Adrenal gland (tissue), 12 donors: ENCODE results near the gene MRC2. TPM values are rescaled to one million over a fixed set of nuclear protein-coding genes. Genes with fewer than 3 reads are reported as not detected.
"Not testable (repeated sequence)": the region's sequence is repeated elsewhere in the genome, so short reads cannot be mapped to it uniquely, and the experiment has no call there.

Experiments
- DNase-seq, 7 donors: peaks; one replicate each; pipeline ENCODE4 v3.0.0-alpha.2; 2019 to 2020
- H3K27ac ChIP-seq, 5 donors: fragments of 200-600 bp; sonication (generic) in 4 of 5; 1 replicate in 3 of 5; 2 replicates in 2 of 5; pipeline versions ENCODE4 v1.5.1 to v1.8.0; 2016 to 2020; ENCODE audit warnings: mild to moderate bottlenecking in 1 of 5
- H3K27me3 ChIP-seq: fragments of 200-600 bp; 2 replicates; pipeline ENCODE4 v1.8.0; 2021
- H3K36me3 ChIP-seq, 2 donors: fragments of 200-600 bp; replicated peaks in 1 of 2; 1 replicate in 1 of 2; 2 replicates in 1 of 2; pipeline versions ENCODE4 v1.5.1 to v1.8.0; 2018 to 2022
- H3K4me1 ChIP-seq, 2 donors: fragments of 200-600 bp; replicated peaks in 1 of 2; 1 replicate in 1 of 2; 2 replicates in 1 of 2; pipeline versions ENCODE4 v1.5.1 to v1.8.0; 2018 to 2021
- H3K4me3 ChIP-seq, 4 donors: fragments of 200-600 bp; sonication (generic) in 3 of 4; one replicate each; pipeline ENCODE4 v1.5.1; 2016 to 2018
- H3K9me3 ChIP-seq, 3 donors: fragments of 200-600 bp; sonication (generic) in 1 of 3; replicated peaks in 1 of 3; 1 replicate in 2 of 3; 2 replicates in 1 of 3; pipeline versions ENCODE4 v1.5.1 to v1.8.0; 2016 to 2021
- CTCF ChIP-seq, 6 experiments: fragments of 450-650 bp in 4 of 6; fragments of 200-600 bp in 2 of 6; sonication (generic) in 1 of 6; IDR thresholded peaks; 1 replicate in 5 of 6; 2 replicates in 1 of 6; pipeline versions ENCODE4 v1.5.1 to v1.8.0; 2016 to 2021; ENCODE audit warnings: antibody characterized with exemption in 6 of 6, mild to moderate bottlenecking in 2 of 6, moderate library complexity in 1 of 6
- POLR2A ChIP-seq, 2 donors: fragments of 450-650 bp; IDR thresholded peaks; one replicate each; pipeline ENCODE4 v1.6.1; 2017; ENCODE audit warnings: antibody characterized with exemption in 2 of 2, mild to moderate bottlenecking in 2 of 2, moderate library complexity in 1 of 2
- WGBS, 4 donors: extraction: QIAGEN DNeasy Blood & Tissue Kit in 2 of 4; methylation state at CpG; one replicate each; pipeline versions ENCODE4 v1.1.5 to v1.1.7; 2013 to 2017; 5-methylcytosine and 5-hydroxymethylcytosine counted together
- intact Hi-C, 2 donors: fragments of 100-400 bp; cut with DNase I; formaldehyde crosslinking; loops; one replicate each; pipeline versions ENCODE4 v1.14.1 to v1.15.0; 2022 to 2023
- polyA plus RNA-seq, 3 donors: library from polyadenylated mRNA; stranded (reverse); fragments of 200-250 nt in 2 of 3; fragments of 350-450 nt in 1 of 3; fragmentation: Illumina TruSeq in 1 of 3; extraction: RNeasy Lipid Tissue Mini Kit (QIAGEN cat#74804) in 1 of 3; gene quantifications; one replicate each; pipeline ENCODE4 v1.2.3, GENCODE V29; 2013 to 2014
- total RNA-seq, 9 donors: library from RNA; depleted of rRNA in 4 of 9; stranded (reverse); fragments of >200 nt in 4 of 9; fragments of 120-200 nt in 1 of 9; fragmentation: NEBNext Ultra II Directional in 1 of 9; extraction: Animal tissue kit (Norgen Biotek cat#: 25700) in 1 of 9; gene quantifications; one replicate each; pipeline versions ENCODE4 v1.1.0 to v1.2.4, GENCODE V29; 2013 to 2023
- donor health status: healthy with polysubstance abuse.
- donor health status: Bipolar disorder and iron deficiency.
- donor health status: DM: yes; HTN: yes; CAD: no.
- donor health status: DM: no; HTN: no; CAD: no.
- donor health status: DM: no; HTN: no; CAD: no.
- donor health status: DM: yes; HTN: yes; CAD: no.

MRC2 gene
- total and polyA plus RNA-seq, 12 donors: 5.2 to 68.3 (median 29.6) TPM

DNA sequence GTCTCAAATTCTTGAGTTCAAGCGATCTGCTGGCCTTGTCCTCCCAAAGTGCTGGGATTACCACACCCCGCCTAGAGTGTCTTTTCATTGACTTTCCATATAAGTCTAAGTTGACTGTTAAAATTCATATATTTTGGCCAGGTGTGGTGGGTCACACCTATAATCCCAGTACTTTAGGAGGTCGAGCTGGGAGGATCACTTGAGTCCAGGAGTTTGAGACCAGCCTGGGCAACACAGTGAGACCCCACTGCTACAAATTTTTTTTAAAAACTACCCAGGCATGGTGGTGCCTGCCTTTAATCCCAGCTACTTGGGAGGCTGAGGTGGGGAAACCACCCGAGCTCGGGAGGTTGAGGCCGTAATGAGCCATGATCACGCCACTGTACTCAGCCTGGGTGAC is 21.9 kb upstream of the MRC2 start:
- intact Hi-C loops: no loop called here

GRCh38 chr17:62611292-62611691 is 16.2 kb upstream of the MRC2 start:
- no peak for TF ChIP-seq POLR2A (IDR thresholded peaks at IDR 0.05)
- TF ChIP-seq CTCF (IDR thresholded peaks at IDR 0.05): no peak
- Histone ChIP-seq H3K36me3 (peaks cover 0 to 60% of the 10 kb centered on the region in 2 donors), H3K4me3 (no peak overlapping the region), H3K27ac (peak overlapping the region in 1 of 5 donors; percentile 30), H3K27me3 (no peaks in the 10 kb centered on the region), H3K9me3 (no peaks in the 10 kb centered on the region), H3K4me1 (no peaks in the 10 kb centered on the region)
- intact Hi-C loops: no loop called here
- WGBS, 4 donors: 75 to 88% (median 83%) methylated on average over 5 of the region's 5 CpGs
- DNase-seq: no peak

More for the DNA sequence above, 21.9 kb upstream of the MRC2 start:
- DNase-seq: no peak
- TF ChIP-seq CTCF (IDR thresholded peaks at IDR 0.05): no peak
- TF ChIP-seq POLR2A (IDR thresholded peaks at IDR 0.05): no peak
- Histone ChIP-seq H3K27me3 (no peaks in the 10 kb centered on the region), H3K4me3 (no peak overlapping the region), H3K4me1 (no peaks in the 10 kb centered on the region), H3K27ac (no peak overlapping the region), H3K36me3 (peaks cover 0 to 69% of the 10 kb centered on the region in 2 donors), H3K9me3 (no peaks in the 10 kb centered on the region)
- WGBS, 4 donors: 95 to 99% (median 97%) methylated on average over 7 of the region's 7 CpGs

DNA sequence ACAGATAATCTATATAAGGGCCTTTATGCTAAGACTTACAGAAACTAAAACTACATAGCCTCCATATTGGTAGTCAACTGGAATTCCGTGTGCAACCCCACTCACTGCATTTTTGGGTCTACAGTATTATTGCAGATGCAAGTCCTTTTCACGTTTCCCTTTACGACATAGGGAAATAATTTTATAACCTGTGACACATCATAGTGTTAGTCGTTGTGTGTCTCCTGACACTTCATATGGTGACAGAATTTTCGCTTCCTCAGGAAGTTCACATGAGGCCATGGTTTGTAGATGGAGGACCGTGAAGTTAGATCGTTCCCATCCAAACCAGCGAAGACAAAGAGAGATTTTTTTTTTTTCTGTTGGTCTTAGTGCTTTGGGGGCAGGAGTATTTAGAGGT is 15.7 kb upstream of the MRC2 start:
- Histone ChIP-seq H3K4me3 (no peak overlapping the region), H3K27me3 (no peaks in the 10 kb centered on the region), H3K27ac (peak overlapping the region in 1 of 5 donors; percentile 30), H3K4me1 (no peaks in the 10 kb centered on the region), H3K9me3 (no peaks in the 10 kb centered on the region), H3K36me3 (peaks cover 0 to 56% of the 10 kb centered on the region in 2 donors)
- TF ChIP-seq CTCF (IDR thresholded peaks at IDR 0.05) (no peak), POLR2A (IDR thresholded peaks at IDR 0.05) (no peak)
- intact Hi-C loops: no loop called here
- WGBS, 4 donors: 70 to 79% (median 77%) methylated on average over 8 of the region's 8 CpGs
- no peak for DNase-seq

- 91 to 96% (median 94%) methylated on average over 3 to 12 of the region's 12 CpGs for WGBS, 4 donors
- intact Hi-C loops, H3K27ac ChIP-seq: not testable (repeated sequence)
Observed at GRCh38 chr17:62612289-62612688, 15.2 kb upstream of the MRC2 start.

GRCh38 chr17:62613095-62613494 is 14.4 kb upstream of the MRC2 start:
- DNase-seq, H3K4me3 ChIP-seq, H3K9me3 ChIP-seq, H3K4me1 ChIP-seq, H3K27ac ChIP-seq, intact Hi-C loops, H3K27me3 ChIP-seq: not testable (repeated sequence)
- 81 to 98% (median 87%) methylated on average over 4 of the region's 4 CpGs for WGBS, 4 donors
- H3K36me3 ChIP-seq: peaks cover 0 to 52% of the 10 kb centered on the region in 2 donors

More at GRCh38 chr17:62612289-62612688, 15.2 kb upstream of the MRC2 start:
- not testable (repeated sequence) for H3K27me3 ChIP-seq, H3K4me1 ChIP-seq, H3K9me3 ChIP-seq, H3K4me3 ChIP-seq, DNase-seq
- H3K36me3 ChIP-seq: peaks cover 0 to 56% of the 10 kb centered on the region in 2 donors
